ENCODE results near the gene ZNF410. TPM values are rescaled to one million over a fixed set of nuclear protein-coding genes. Genes with fewer than 3 reads are reported as not detected.

The ZNF410 gene
- total and polyA plus RNA-seq, 2 donors (not counting 3 experiments of a cell fraction or from before 2014, with no cell fraction given): 21.8 to 45.0 TPM

- Histone ChIP-seq H3K4me1 (ENCODE audit: control insufficient read depth, extremely low read depth, insufficient read depth, low read length) (no peaks in the 10 kb centered on the region), H2AFZ (ENCODE audit: low read depth, low read length) (no peak overlapping the region), H3K27me3 (ENCODE audit: control insufficient read depth in 2 of 2, insufficient read depth in 2 of 2, low read length in 2 of 2) (no peaks in the 10 kb centered on the region), H3K36me3 (ENCODE audit: control insufficient read depth in 2 of 2, extremely low read depth in 1 of 2, insufficient read depth in 2 of 2, low read length in 2 of 2) (peaks cover 12 to 38% of the 10 kb centered on the region in 2 experiments), H4K20me1 (replicated peaks; ENCODE audit: control insufficient read depth, extremely low read depth, insufficient read depth, low read length) (no peaks in the 10 kb centered on the region), H3K9me3 (replicated peaks; ENCODE audit: control insufficient read depth, insufficient read depth, low read length) (no peaks in the 10 kb centered on the region), H3K27ac (ENCODE audit: insufficient read depth, low read depth, low read length) (no peak overlapping the region), H3K9me1 (replicated peaks; ENCODE audit: control insufficient read depth, extremely low read depth, insufficient read depth, low read length) (no peaks in the 10 kb centered on the region), H3K4me2 (ENCODE audit: insufficient read depth, low read length) (no peak overlapping the region), H3K79me2 (ENCODE audit: control insufficient read depth, insufficient read depth, low read length) (no peaks in the 10 kb centered on the region), H3K9ac (replicated peaks; ENCODE audit: extremely low read depth, insufficient read depth, low read length) (no peak overlapping the region), H3K4me3 (replicated peaks in 1 of 3; ENCODE audit: insufficient read depth in 1 of 3, low read depth in 1 of 3, low read length in 3 of 3) (no peak overlapping the region)
- ChIA-PET POLR2A (interaction anchor here (0.6 kb wide), 1 partner anchor 49 kb away, joined by 3 read pairs; no protein-coding TSS in a partner anchor), CTCF (interaction anchor here (1.2 kb wide), 1 partner anchor 16 kb away, joined by 4 read pairs; no protein-coding TSS in a partner anchor)
- TF ChIP-seq CTCF (IDR thresholded peaks at IDR 0.05; ENCODE audit: extremely low read depth in 1 of 2, insufficient read depth in 1 of 2, low read depth in 1 of 2, low read length in 2 of 2): no peak
- TF ChIP-seq JUN (IDR thresholded peaks at IDR 0.05; ENCODE audit: borderline replicate concordance, insufficient read depth, insufficient read length, low read depth): no peak
- FAIRE-seq (no peak), DNase-seq (ENCODE audit: low read depth, low spot score) (no peak)
- BruUV-seq (replicated peaks): no TSS peak
- dilution Hi-C loops (cut with MboI; ENCODE audit: extremely low pct_ligation_motif_present, low sequenced_read_pairs) (no loop called here), intact Hi-C loops (cut with micrococcal nuclease) (no loop called here)
Observed at GRCh38 chr14:73958591-73958990, 71.9 kb downstream of the ZNF410 start.

GRCh38 chr14:73961192-73961591, 74.5 kb downstream of the ZNF410 start:
- Histone ChIP-seq H3K9me3 (replicated peaks; ENCODE audit: control insufficient read depth, insufficient read depth, low read length) (no peaks in the 10 kb centered on the region), H3K27ac (ENCODE audit: insufficient read depth, low read depth, low read length) (no peak overlapping the region), H3K27me3 (ENCODE audit: control insufficient read depth in 2 of 2, insufficient read depth in 2 of 2, low read length in 2 of 2) (no peaks in the 10 kb centered on the region), H3K9ac (replicated peaks; ENCODE audit: extremely low read depth, insufficient read depth, low read length) (no peak overlapping the region), H3K4me3 (replicated peaks in 1 of 3; ENCODE audit: insufficient read depth in 1 of 3, low read depth in 1 of 3, low read length in 3 of 3) (no peak overlapping the region), H3K9me1 (replicated peaks; ENCODE audit: control insufficient read depth, extremely low read depth, insufficient read depth, low read length) (no peaks in the 10 kb centered on the region), H3K4me2 (ENCODE audit: insufficient read depth, low read length) (no peak overlapping the region), H2AFZ (ENCODE audit: low read depth, low read length) (no peak overlapping the region), H3K4me1 (ENCODE audit: control insufficient read depth, extremely low read depth, insufficient read depth, low read length) (no peaks in the 10 kb centered on the region), H4K20me1 (replicated peaks; ENCODE audit: control insufficient read depth, extremely low read depth, insufficient read depth, low read length) (no peaks in the 10 kb centered on the region), H3K36me3 (ENCODE audit: control insufficient read depth in 2 of 2, extremely low read depth in 1 of 2, insufficient read depth in 2 of 2, low read length in 2 of 2) (peaks cover 10 to 28% of the 10 kb centered on the region in 2 experiments), H3K79me2 (ENCODE audit: control insufficient read depth, insufficient read depth, low read length) (no peaks in the 10 kb centered on the region)
- DNase-seq (ENCODE audit: low read depth, low spot score) (no peak), FAIRE-seq (no peak)
- TF ChIP-seq MAX (IDR thresholded peaks at IDR 0.05; ENCODE audit: insufficient read depth, insufficient read length): no peak
- no peak for TF ChIP-seq POLR2A (IDR thresholded peaks at IDR 0.05; ENCODE audit: low read depth, low read length)
- TF ChIP-seq FOS (IDR thresholded peaks at IDR 0.05; ENCODE audit: borderline replicate concordance, insufficient read depth, low read length): no peak
- TF ChIP-seq GATA2 (IDR thresholded peaks at IDR 0.05; ENCODE audit: insufficient read depth, insufficient read length, low read depth, low read length): no peak
- no peak for TF ChIP-seq POLR2AphosphoS5 (IDR thresholded peaks at IDR 0.05; ENCODE audit: insufficient read depth, low read depth, low read length)
- TF ChIP-seq MYC (IDR thresholded peaks at IDR 0.05; ENCODE audit: low read depth, low read length): no peak
- TF ChIP-seq CTCF (IDR thresholded peaks at IDR 0.05; ENCODE audit: extremely low read depth in 1 of 2, insufficient read depth in 1 of 2, low read depth in 1 of 2, low read length in 2 of 2): no peak
- TF ChIP-seq EZH2 (IDR thresholded peaks at IDR 0.05; ENCODE audit: borderline replicate concordance, low read depth, low read length, severe bottlenecking): no peak
- TF ChIP-seq JUN (IDR thresholded peaks at IDR 0.05; ENCODE audit: borderline replicate concordance, insufficient read depth, insufficient read length, low read depth): no peak
- no TSS peak for BruUV-seq (replicated peaks)
- ChIA-PET CTCF (interaction anchor here (0.8 kb wide), 1 partner anchor 17 kb away, joined by 3 read pairs; no protein-coding TSS in a partner anchor), POLR2A (no interaction called here)
- dilution Hi-C loops (cut with MboI; ENCODE audit: extremely low pct_ligation_motif_present, low sequenced_read_pairs): no loop called here
- intact Hi-C loops (cut with micrococcal nuclease): no loop called here

Data from endothelial cell of umbilical vein (primary cell).